Measurements from ENCODE around the gene GPR50.

Gene GPR50

GRCh38 chrX:151176231-151176750 lies at the start of gene GPR50:
GPR50 (plus strand) TSS chrX:151176584; CDS start chrX:151176722, 138 bp downstream.
- DNase-seq, result no peak

DNA sequence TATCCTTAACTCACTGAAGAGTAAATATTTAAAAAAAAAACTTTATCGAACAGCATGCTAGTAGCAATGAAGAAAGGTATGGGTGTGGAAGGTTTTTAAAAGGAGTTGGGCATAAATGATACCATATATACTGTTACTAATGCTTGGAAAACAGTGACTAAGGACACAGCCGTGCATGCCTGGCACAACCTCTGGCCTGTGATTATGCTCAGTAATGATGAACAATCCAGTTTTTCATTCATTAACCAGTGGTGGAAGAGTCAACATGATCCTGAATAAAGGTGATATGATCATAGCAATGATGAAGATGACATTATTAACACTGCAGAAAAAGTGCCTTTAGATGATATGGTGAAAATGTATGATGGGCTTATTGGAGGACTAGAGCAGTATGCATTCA lies 43.9 kb upstream of the GPR50 start:
- no peak for DNase-seq

- DNase-seq, result no peak
Observed at GRCh38 chrX:151151665-151152267, 24.6 kb upstream of the GPR50 start.

DNA sequence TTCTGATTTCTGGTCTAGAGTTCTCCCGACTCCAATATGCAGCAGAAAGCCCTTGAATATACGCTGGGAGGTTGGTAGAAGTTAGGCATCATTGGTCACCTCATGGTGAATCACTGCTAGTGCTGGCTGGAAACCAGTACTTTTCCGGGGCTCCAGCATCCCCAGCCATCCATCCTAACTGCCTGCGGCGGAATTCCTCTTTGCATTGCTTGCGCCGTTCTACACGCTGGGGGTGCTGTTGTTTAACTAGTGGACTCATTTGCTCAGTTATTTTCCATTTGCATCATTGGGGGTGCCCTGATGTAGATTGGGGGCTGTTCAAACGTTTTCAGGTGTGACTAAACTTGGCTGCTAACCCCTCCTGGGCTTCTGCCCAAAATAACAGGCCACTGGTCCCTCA lies 23.3 kb upstream of the GPR50 start:
- DNase-seq, result no peak

GRCh38 chrX:151153667-151154066 lies 22.7 kb upstream of the GPR50 start:
- no peak for DNase-seq

DNA sequence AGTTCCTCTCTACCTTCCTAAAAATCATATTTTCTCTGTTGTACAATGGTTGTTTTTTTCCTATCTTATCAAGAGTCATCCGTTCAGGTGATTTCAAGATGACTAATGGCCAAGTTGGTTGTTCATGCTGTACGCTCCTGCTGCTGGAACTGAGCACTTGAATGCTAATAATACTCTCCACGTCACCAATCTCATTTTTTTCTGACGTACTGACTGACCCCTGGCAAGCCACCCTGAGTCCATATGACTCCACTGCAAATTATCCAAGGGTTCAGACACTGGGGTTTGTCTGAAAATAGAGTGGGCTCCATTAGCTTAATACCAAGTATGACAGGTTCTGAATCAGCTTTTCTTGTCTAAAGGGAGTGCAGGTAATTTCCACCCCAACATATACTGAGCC lies 21.1 kb upstream of the GPR50 start:
- no peak for DNase-seq

- no peak for DNase-seq
Observed at GRCh38 chrX:151161690-151162089, 14.7 kb upstream of the GPR50 start.

GRCh38 chrX:151167791-151168345 lies 8.5 kb upstream of the GPR50 start:
- no peak for DNase-seq

DNA sequence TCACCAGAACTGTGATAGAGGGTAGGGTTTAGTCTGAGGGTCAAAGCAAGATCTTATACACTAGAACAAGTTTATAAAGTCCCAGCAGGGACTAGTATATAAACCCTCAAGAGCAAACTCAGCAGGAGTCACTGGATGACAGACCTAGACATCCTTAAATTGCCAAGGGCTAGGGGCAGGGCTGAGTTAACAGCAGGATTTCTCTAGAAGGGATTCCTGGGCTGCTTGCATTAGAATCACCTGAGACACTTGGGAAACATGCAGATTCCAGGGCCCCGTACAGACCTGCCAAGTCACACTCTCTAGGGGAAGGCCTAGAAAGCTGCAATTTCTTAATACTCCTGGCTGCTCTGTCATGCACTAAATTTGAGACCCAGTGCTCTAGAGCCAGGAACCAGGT lies 6.6 kb upstream of the GPR50 start:
- no peak for DNase-seq

GRCh38 chrX:151174581-151175282 lies 1.7 kb upstream of the GPR50 start:
- DNase-seq, result no peak

- DNase-seq, result no peak
Observed at GRCh38 chrX:151175283-151176062, 911 bp upstream of the GPR50 start.

DNA sequence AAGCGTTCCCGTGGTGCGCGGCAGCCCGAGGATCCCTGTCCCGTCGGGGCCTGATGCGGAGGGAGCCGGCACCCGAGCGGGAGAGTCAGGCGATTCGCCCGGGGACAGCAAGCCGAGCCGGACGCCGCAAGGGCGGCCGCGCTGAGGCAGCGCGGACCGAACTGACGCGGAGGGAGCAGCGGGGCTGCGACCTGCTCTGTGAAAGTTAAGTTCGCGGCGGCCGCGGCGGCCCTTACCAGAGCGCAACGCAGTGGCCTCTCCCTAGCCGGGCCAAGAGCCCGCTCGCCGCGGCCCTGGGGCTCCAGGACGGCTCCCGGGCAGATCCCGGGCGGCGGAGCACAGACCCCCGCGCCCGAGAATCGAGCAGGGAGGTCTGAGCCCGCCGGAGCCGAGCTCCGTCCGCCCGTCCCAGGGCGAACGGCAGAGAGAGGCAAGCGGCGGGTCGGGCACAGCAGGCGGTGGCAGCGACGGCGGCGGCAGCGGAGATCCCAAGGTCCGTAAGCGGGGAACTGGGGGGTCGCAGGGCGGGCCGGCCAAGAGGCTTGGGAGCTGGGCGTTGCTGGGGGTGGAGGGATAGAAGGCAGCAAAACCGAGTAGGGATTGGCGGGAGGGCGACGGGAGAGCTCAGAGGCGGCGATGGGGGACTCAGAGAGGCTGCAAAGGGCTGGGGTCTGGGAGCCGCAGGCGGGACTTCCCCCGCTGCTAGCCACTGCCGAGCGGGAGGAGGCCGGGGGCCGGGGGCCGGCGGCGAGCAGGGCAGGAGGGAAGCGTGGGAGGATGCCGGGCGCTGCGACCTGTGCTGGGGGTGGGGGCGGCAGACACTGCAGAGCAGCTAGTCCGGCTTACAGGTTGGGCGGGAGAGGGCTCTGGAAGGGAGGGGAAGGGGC lies 1.0 kb downstream of the GPR50 start:
- no peak for DNase-seq

DNA sequence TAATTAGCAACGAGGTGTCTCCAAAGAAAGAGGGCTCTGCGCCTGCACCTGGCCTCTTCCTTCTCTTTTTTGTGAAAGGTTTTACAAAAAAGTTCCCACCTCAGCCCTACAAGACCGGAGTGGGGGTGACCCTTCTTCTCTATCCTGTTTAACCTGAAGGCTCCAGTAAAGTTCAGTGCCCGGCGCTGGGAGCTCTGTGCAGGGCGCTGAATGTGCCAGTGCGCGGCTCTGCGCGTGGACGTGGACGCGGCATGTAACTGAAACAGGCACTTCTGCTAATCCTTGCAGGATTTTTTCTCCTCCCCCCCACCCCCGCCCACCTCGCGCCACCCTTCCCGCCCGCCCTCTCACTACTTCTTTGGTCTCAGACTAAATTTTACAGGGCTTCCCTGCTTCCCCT lies 2.4 kb downstream of the GPR50 start:
- DNase-seq, result no peak

- no peak for DNase-seq
Observed at GRCh38 chrX:151180400-151180799, 4.0 kb downstream of the GPR50 start.

GRCh38 chrX:151181088-151181487 lies 4.7 kb downstream of the GPR50 start:
- DNase-seq, result no peak

GRCh38 chrX:151183233-151183753 lies 6.9 kb downstream of the GPR50 start:
- DNase-seq, result no peak

GRCh38 chrX:151183912-151184565 lies 7.7 kb downstream of the GPR50 start:
- DNase-seq, result no peak

- DNase-seq, result no peak
Observed at GRCh38 chrX:151184705-151185104, 8.3 kb downstream of the GPR50 start.

DNA sequence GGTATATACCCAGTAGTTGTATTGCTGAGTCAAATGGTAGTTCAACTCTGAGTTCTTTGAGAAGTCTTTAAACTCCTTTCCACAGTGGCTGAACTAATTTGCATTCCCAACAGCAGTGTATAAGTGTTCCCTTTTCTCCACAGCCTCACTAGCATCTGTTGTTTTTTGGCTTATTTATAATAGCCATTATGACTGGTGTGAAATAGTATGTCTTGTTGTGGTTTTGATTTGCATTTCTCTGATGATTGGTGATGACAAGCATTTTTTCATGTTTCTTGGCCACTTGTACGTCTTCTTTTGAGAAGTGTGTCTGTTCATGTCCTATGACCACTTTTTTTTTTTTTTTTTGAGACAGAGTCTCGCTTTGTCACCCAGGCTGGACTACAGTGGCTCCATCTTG lies 30.5 kb downstream of the GPR50 start:
- no peak for DNase-seq

DNA sequence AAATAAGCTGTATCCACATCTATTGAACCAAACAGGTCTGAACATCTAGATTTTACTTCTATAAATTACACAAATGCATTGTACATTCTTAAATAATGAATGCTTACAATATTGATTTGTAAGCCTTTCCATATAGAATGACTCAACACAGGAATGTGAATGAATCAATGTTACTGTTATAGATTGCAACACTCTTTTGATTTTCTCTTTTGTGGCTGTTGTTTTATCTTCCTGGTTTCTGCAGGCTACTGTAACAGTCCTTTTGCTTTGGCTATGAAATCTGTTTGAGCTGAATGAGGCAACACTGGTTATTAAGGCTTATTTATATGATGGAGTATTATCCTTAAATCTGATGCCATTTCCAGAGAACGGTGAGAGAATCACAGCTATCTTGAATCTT lies 49.5 kb downstream of the GPR50 start:
- no peak for DNase-seq

- DNase-seq, result no peak
Observed at GRCh38 chrX:151226941-151227340, 50.6 kb downstream of the GPR50 start.

DNA sequence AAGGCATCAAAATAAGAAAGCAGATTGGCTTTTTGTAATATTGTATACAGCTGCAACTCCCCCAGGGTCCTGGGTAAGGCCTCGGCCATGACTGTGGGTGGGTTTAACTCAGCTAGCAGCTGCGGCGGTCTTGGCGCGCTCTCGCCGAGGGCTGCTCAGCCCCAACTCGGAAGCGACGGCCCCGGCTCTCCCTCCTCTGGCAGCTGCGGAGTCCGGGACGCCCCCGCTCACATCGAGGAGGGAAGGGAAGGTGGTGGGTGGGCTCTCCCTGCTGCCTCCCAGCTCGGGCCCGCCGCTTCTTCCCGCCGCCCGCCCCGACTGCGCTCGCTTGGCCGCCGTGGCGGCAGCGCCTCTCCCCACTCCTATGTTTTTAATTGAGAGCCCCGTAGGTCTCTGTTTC lies 51.2 kb downstream of the GPR50 start:
- no peak for DNase-seq
